ENCODE results near the gene CLEC4G. TPM values are rescaled to one million over a fixed set of nuclear protein-coding genes. Genes with fewer than 3 reads are reported as not detected.

Gene CLEC4G
- total and polyA plus RNA-seq, 2 of the 13 experiments (the other 11 are each of a cell fraction or from before 2014, with no cell fraction given), result not detected

GRCh38 chr19:7731218-7731595, 703 bp downstream of the CLEC4G start:
- no peaks in the 10 kb centered on the region for H3K79me2 ChIP-seq (ENCODE audit: insufficient read depth, low read length)
- H3K9ac ChIP-seq (ENCODE audit: insufficient read depth, low read depth, low read length), result no peak overlapping the region
- H3K27me3 ChIP-seq (ENCODE audit: control insufficient read depth in 1 of 2, insufficient read depth in 2 of 2, low read length in 2 of 2), result peaks cover 1 to 31% of the 10 kb centered on the region in 2 experiments; a peak in 3 of 5 replicates
- in situ Hi-C loops (cut with HindIII; ENCODE audit: extremely low pct_ligation_motif_present, low pct_unique_long_range_greater_than_20kb) (no loop called here), intact Hi-C loops (cut with micrococcal nuclease; ENCODE audit: unreplicated experiment) (no loop called here)
- no peak overlapping the region for H3K4me3 ChIP-seq (replicated peaks in 1 of 3; ENCODE audit: insufficient read depth in 1 of 3, low read depth in 2 of 3, low read length in 3 of 3)
- H3K9me3 ChIP-seq (ENCODE audit: low read length), result no peaks in the 10 kb centered on the region
- FAIRE-seq, result no peak
- ChIA-PET CTCF (ENCODE audit: low intra/inter-chr PET ratio, low total read pairs) (no interaction called here), POLR2A (no interaction called here)
- BruUV-seq (replicated peaks), result no TSS peak
- no peaks in the 10 kb centered on the region for H4K20me1 ChIP-seq (ENCODE audit: insufficient read depth, low read length)
- no peaks in the 10 kb centered on the region for H3K36me3 ChIP-seq (replicated peaks in 1 of 2; ENCODE audit: control insufficient read depth in 1 of 2, insufficient read depth in 2 of 2, low read length in 2 of 2)
- DNase-seq (ENCODE audit: low spot score), result no peak
- H2AFZ ChIP-seq (ENCODE audit: low read length), result no peak overlapping the region
- no peak overlapping the region for H3K4me2 ChIP-seq (ENCODE audit: low read depth, low read length)
- H3K4me1 ChIP-seq (ENCODE audit: insufficient read depth, low read length), result no peaks in the 10 kb centered on the region
- no peak for ATAC-seq
- H3K27ac ChIP-seq (ENCODE audit: extremely low read length, insufficient read depth, low read length), result no peak overlapping the region
- 66% methylated on average over 24 of the region's 39 CpGs for WGBS (ENCODE audit: low lambda C conversion rate)
- TF ChIP-seq PATZ1 (CRISPR knock-in tag; IDR thresholded peaks at IDR 0.05) (no peak), MEIS2 (CRISPR knock-in tag; IDR thresholded peaks at IDR 0.05) (no peak), XBP1 (CRISPR knock-in tag; IDR thresholded peaks at IDR 0.05) (no peak), ZBTB25 (CRISPR knock-in tag; IDR thresholded peaks at IDR 0.05) (no peak), MZF1 (CRISPR knock-in tag; IDR thresholded peaks at IDR 0.05; ENCODE audit: borderline replicate concordance) (no peak), DDIT3 (CRISPR knock-in tag; IDR thresholded peaks at IDR 0.05) (no peak), JUN (CRISPR knock-in tag; IDR thresholded peaks at IDR 0.05) (no peak), JUND (CRISPR knock-in tag; IDR thresholded peaks at IDR 0.05) (no peak), BHLHE40 (IDR thresholded peaks at IDR 0.05; ENCODE audit: low read length) (no peak)
